K562 (cell line): ENCODE measurements around the gene AUNIP. TPM values are rescaled to one million over a fixed set of nuclear protein-coding genes. Genes with fewer than 3 reads are reported as not detected.

Experiments
- CBFA2T2 ChIP-seq: fragments of 450-650 bp; conservative IDR thresholded peaks from 2 replicates; pipeline ENCODE4 v1.6.1; 2017; ENCODE audit warnings: mild to moderate bottlenecking
- FOSL1 ChIP-seq: fragments of 200-800 bp; sonication (Bioruptor generic); conservative IDR thresholded peaks from 2 replicates; pipeline ENCODE4 v1.6.1; 2016; ENCODE audit warnings: missing genetic modification characterization, missing compliant biosample characterization
- FOXJ2 ChIP-seq: fragments of 200-800 bp; sonication (Bioruptor generic); IDR thresholded peaks from 2 replicates; pipeline ENCODE4 v1.6.1; 2016; ENCODE audit warnings: missing genetic modification characterization, missing compliant biosample characterization
- POLR2A ChIP-seq: fragments of 450-650 bp; conservative IDR thresholded peaks from 2 replicates; pipeline ENCODE4 v1.6.1; 2016
- POLR2AphosphoS2 ChIP-seq: IDR thresholded peaks from 2 replicates; pipeline ENCODE4 v1.6.1; 2012; ENCODE audit warnings: low read length, improper control_type of control experiment
- ZNF12 ChIP-seq: sonication (generic); formaldehyde crosslinking; IDR thresholded peaks from 2 replicates; pipeline ENCODE4 v1.4.0; 2020; ENCODE audit warnings: mild to moderate bottlenecking, missing genetic modification reagents
- ZNF3 ChIP-seq: fragments of 250-450 bp; sonication (Bioruptor Pico); IDR thresholded peaks from 2 replicates; pipeline ENCODE4 v1.5.0; 2021; ENCODE audit warnings: mild to moderate bottlenecking, moderate library complexity
- ZNF76 ChIP-seq: fragments of 250-450 bp; sonication (Bioruptor Pico); IDR thresholded peaks from 2 replicates; pipeline ENCODE4 v1.4.0; 2020; ENCODE audit warnings: mild to moderate bottlenecking, moderate library complexity, borderline replicate concordance
- ZNF780A ChIP-seq: fragments of 250-450 bp; sonication (Bioruptor Pico); IDR thresholded peaks from 2 replicates; pipeline ENCODE4 v1.5.0; 2021; ENCODE audit warnings: mild to moderate bottlenecking
- polyA plus RNA-seq, 8 experiments: library from polyadenylated mRNA; depleted of rRNA in 4 of 8; stranded (reverse) in 5 of 8; unstranded in 3 of 8; fragments of >200 nt; fragmentation: Nextera tagmentation in 2 of 8; fragmentation: Illumina TruSeq in 1 of 8; extraction: Ambion mirVana in 2 of 8; extraction: Trizol in 1 of 8; gene quantifications; 2 replicates each; pipeline versions ENCODE4 v1.2.1 to v1.2.3, GENCODE V29; 2011 to 2014; ENCODE audit warnings: inconsistent platforms in 1 of 8, missing spikeins in 1 of 8
- total RNA-seq, 7 experiments: library from RNA; depleted of rRNA in 6 of 7; stranded (reverse); fragments of >200 nt in 6 of 7; fragmentation: Illumina TruSeq in 2 of 7; extraction: Trizol in 2 of 7; gene quantifications; 2 replicates each; pipeline versions ENCODE4 v1.2.1 to v1.2.3, GENCODE V29; 2011 to 2021; ENCODE audit warnings: low replicate concordance in 1 of 7
- TF ChIP-seq, protein P1 (sequence below): fragments of 200-800 bp; sonication (Bioruptor generic); IDR thresholded peaks from 2 replicates; pipeline ENCODE4 v1.6.1; 2017; ENCODE audit warnings: missing genetic modification characterization, missing compliant biosample characterization
- TF ChIP-seq, protein P2 (sequence below): sonication (generic); formaldehyde crosslinking; IDR thresholded peaks from 2 replicates; pipeline ENCODE4 v1.8.0; 2022; ENCODE audit warnings: missing genetic modification reagents, mild to moderate bottlenecking, moderate library complexity, borderline replicate concordance
- TF ChIP-seq, protein P3 (sequence below): sonication (generic); formaldehyde crosslinking; IDR thresholded peaks from 2 replicates; pipeline ENCODE4 v1.4.0; 2020; ENCODE audit warnings: mild to moderate bottlenecking, missing genetic modification reagents

The AUNIP gene
- total and polyA plus RNA-seq, 9 of the 15 experiments (the other 6 are each of a cell fraction or from before 2014, with no cell fraction given) = 12.1 to 53.8 (median 47.1) TPM

DNA sequence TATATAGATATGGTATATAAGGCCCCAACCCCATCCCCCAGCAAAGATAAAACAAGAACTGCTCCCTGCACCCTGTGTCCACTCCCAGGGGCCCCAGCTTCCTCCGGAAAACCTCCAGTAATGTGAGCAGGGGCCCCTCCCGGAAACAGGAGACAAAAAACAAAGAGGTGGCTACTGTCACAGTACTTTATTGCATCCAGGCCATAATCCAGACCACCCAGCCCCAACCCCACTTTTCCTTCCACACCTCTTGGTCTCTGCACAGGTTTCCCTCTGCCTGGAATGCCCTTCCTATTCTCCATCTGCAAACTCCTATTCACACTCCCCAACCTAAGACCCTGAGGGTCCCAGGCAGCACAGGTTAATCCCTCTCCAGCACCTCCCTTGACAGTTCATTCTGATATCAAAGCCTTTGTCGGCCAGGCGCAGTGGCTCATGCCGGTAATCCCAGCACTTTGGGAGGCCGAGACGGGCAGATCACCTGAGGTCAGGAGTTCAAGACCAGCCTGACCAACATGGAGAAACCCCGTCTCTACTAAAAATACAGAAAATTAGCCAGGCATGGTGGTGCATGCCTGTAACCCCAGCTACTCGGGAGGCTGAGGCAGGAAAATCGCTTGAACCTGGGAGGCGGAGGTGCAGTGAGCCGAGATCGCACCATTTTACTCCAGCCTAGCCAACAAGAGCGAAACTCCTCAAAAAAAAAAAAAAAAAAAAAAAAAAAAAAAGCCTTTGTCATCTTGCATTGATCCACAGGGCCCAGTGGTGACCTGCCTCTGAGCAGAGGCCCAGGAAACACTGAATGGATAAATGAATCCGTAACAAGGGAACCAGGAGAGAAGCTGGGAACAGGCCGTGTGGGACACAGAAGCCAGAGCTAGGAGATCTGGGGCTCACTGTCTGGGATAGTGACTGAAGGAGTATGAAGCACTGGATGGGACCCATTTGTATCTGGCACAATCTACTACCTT, 2.3 kb upstream of the AUNIP start (continued):
- TF ChIP-seq ZNF3 (CRISPR knock-in tag) = no peak
- no peak for TF ChIP-seq ZNF12 (CRISPR knock-in tag)
- TF ChIP-seq FOSL1 (tag) = peak; percentile 75
- TF ChIP-seq FOXJ2 = no peak
- no peak for TF ChIP-seq POLR2AphosphoS2
- TF ChIP-seq, protein P1, sequence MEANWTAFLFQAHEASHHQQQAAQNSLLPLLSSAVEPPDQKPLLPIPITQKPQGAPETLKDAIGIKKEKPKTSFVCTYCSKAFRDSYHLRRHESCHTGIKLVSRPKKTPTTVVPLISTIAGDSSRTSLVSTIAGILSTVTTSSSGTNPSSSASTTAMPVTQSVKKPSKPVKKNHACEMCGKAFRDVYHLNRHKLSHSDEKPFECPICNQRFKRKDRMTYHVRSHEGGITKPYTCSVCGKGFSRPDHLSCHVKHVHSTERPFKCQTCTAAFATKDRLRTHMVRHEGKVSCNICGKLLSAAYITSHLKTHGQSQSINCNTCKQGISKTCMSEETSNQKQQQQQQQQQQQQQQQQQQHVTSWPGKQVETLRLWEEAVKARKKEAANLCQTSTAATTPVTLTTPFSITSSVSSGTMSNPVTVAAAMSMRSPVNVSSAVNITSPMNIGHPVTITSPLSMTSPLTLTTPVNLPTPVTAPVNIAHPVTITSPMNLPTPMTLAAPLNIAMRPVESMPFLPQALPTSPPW (CRISPR knock-in tag) = peak; percentile 58; the same call in 1 of the 2 replicates
- TF ChIP-seq, protein P2, sequence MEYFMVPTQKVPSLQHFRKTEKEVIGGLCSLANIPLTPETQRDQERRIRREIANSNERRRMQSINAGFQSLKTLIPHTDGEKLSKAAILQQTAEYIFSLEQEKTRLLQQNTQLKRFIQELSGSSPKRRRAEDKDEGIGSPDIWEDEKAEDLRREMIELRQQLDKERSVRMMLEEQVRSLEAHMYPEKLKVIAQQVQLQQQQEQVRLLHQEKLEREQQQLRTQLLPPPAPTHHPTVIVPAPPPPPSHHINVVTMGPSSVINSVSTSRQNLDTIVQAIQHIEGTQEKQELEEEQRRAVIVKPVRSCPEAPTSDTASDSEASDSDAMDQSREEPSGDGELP (CRISPR knock-in tag) = peak; percentile 53; the same call in 1 of the 2 replicates
- TF ChIP-seq, protein P3, sequence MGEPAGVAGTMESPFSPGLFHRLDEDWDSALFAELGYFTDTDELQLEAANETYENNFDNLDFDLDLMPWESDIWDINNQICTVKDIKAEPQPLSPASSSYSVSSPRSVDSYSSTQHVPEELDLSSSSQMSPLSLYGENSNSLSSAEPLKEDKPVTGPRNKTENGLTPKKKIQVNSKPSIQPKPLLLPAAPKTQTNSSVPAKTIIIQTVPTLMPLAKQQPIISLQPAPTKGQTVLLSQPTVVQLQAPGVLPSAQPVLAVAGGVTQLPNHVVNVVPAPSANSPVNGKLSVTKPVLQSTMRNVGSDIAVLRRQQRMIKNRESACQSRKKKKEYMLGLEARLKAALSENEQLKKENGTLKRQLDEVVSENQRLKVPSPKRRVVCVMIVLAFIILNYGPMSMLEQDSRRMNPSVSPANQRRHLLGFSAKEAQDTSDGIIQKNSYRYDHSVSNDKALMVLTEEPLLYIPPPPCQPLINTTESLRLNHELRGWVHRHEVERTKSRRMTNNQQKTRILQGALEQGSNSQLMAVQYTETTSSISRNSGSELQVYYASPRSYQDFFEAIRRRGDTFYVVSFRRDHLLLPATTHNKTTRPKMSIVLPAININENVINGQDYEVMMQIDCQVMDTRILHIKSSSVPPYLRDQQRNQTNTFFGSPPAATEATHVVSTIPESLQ = peak; percentile 92; the same call in 1 of the 2 replicates
- TF ChIP-seq CBFA2T2 = peak; percentile 52; the same call in 1 of the 2 replicates
- no peak for TF ChIP-seq ZNF76 (CRISPR knock-in tag)
- no peak for TF ChIP-seq ZNF780A (CRISPR knock-in tag)
- 0 out of 2 replicates have a peak, but pooled peaks have one; percentile 43 for TF ChIP-seq POLR2A
